ENCODE measurements around the gene SERPINA6. TPM values are rescaled to one million over a fixed set of nuclear protein-coding genes. Genes with fewer than 3 reads are reported as not detected.

SERPINA6 gene
- polyA plus RNA-seq, 1 donor (not counting 4 experiments of a cell fraction or from before 2014, with no cell fraction given): not detected

GRCh38 chr14:94291906-94292525 is 31.1 kb downstream of the SERPINA6 start:
- H3K9ac ChIP-seq (ENCODE audit: control insufficient read depth, extremely low read depth, insufficient read depth, low read length): no peak overlapping the region
- H3K36me3 ChIP-seq (ENCODE audit: control insufficient read depth in 2 of 2, extremely low read depth in 1 of 2, insufficient read depth in 2 of 2, low read length in 2 of 2): no peaks in the 10 kb centered on the region
- no peak overlapping the region for H3K4me2 ChIP-seq (ENCODE audit: control insufficient read depth, extremely low read depth, insufficient read depth, low read depth, low read length)
- H2AFZ ChIP-seq (ENCODE audit: control insufficient read depth, low read length): no peak overlapping the region
- DNase-seq (ENCODE audit: low read depth, low spot score): no peak
- dilution Hi-C loops (cut with MboI; ENCODE audit: extremely low pct_ligation_motif_present, low sequenced_read_pairs): no loop called here
- no peaks in the 10 kb centered on the region for H3K27me3 ChIP-seq (ENCODE audit: control insufficient read depth, extremely low read depth, insufficient read depth, low read length)
- TF ChIP-seq CTCF (optimal IDR thresholded peaks at IDR 0.05 in 1 of 3, IDR thresholded peaks at IDR 0.05 in 1 of 3, conservative IDR thresholded peaks at IDR 0.05 in 1 of 3; ENCODE audit: extremely low read depth in 1 of 3, insufficient read depth in 2 of 3, low read length in 3 of 3) (no peak), EZH2 (IDR thresholded peaks at IDR 0.05; ENCODE audit: low read length) (no peak)
- FAIRE-seq: no peak
- H3K4me1 ChIP-seq (ENCODE audit: control insufficient read depth, extremely low read depth, insufficient read depth, low read length): no peaks in the 10 kb centered on the region
- no peaks in the 10 kb centered on the region for H3K9me3 ChIP-seq (ENCODE audit: control insufficient read depth, low read depth, low read length)
- H3K9me1 ChIP-seq (ENCODE audit: control insufficient read depth, extremely low read depth, insufficient read depth, low read length): no peaks in the 10 kb centered on the region
- H3K79me2 ChIP-seq (ENCODE audit: control insufficient read depth, insufficient read depth, low read length): no peaks in the 10 kb centered on the region
- no peaks in the 10 kb centered on the region for H4K20me1 ChIP-seq (ENCODE audit: control insufficient read depth, extremely low read depth, insufficient read depth, low read length)
- H3K27ac ChIP-seq (ENCODE audit: control insufficient read depth, insufficient read depth, low read length): no peak overlapping the region
- no peak overlapping the region for H3K4me3 ChIP-seq (ENCODE audit: control insufficient read depth in 2 of 3, extremely low read depth in 1 of 3, insufficient read depth in 2 of 3, low read depth in 1 of 3, low read length in 3 of 3)

DNA sequence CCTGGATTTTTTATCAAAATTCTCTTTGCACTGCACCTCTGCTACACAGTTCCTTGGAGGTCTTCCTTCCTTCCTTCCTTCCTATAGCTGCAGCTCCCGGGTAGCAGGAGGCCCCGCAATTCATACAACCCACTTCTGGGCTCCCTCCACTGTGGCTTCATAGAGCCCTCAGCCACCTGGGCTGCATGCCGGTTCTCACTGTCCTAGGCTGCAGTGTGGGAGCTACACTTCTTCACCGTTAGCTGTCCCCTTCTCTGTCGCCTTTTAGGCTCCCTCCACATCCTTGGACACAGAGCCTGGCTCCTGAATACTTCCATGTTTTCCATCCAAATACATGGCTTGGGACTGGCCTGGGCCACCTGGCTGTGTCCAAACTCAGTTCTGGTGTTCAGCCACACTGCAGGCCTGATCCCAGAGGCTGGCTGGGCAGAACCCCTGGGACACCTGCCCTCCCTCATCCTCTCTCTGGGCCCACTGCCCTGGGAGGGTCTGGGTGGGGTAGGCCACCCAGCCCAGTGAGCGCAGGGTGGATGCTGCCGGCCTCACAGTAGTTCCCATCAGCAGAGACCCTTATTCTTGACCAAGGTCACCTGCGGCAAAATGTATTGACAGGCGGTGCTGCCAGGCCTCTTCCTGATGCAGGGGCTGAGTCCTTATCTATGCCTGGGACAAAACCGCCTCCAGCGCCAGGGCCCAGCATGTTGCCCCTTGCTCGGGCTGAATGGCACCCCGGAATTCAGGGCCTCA is 31.8 kb downstream of the SERPINA6 start:
- H3K36me3 ChIP-seq (ENCODE audit: control insufficient read depth in 2 of 2, extremely low read depth in 1 of 2, insufficient read depth in 2 of 2, low read length in 2 of 2): no peaks in the 10 kb centered on the region
- H3K4me3 ChIP-seq (ENCODE audit: control insufficient read depth in 2 of 3, extremely low read depth in 1 of 3, insufficient read depth in 2 of 3, low read depth in 1 of 3, low read length in 3 of 3): no peak overlapping the region
- H3K4me2 ChIP-seq (ENCODE audit: control insufficient read depth, extremely low read depth, insufficient read depth, low read depth, low read length): no peak overlapping the region
- H3K9ac ChIP-seq (ENCODE audit: control insufficient read depth, extremely low read depth, insufficient read depth, low read length): no peak overlapping the region
- H3K4me1 ChIP-seq (ENCODE audit: control insufficient read depth, extremely low read depth, insufficient read depth, low read length): no peaks in the 10 kb centered on the region
- FAIRE-seq (no peak), DNase-seq (ENCODE audit: low read depth, low spot score) (no peak)
- H2AFZ ChIP-seq (ENCODE audit: control insufficient read depth, low read length): no peak overlapping the region
- no peaks in the 10 kb centered on the region for H3K79me2 ChIP-seq (ENCODE audit: control insufficient read depth, insufficient read depth, low read length)
- no peaks in the 10 kb centered on the region for H3K9me3 ChIP-seq (ENCODE audit: control insufficient read depth, low read depth, low read length)
- no peak overlapping the region for H3K27ac ChIP-seq (ENCODE audit: control insufficient read depth, insufficient read depth, low read length)
- no peaks in the 10 kb centered on the region for H4K20me1 ChIP-seq (ENCODE audit: control insufficient read depth, extremely low read depth, insufficient read depth, low read length)
- H3K27me3 ChIP-seq (ENCODE audit: control insufficient read depth, extremely low read depth, insufficient read depth, low read length): no peaks in the 10 kb centered on the region
- no peaks in the 10 kb centered on the region for H3K9me1 ChIP-seq (ENCODE audit: control insufficient read depth, extremely low read depth, insufficient read depth, low read length)
- TF ChIP-seq CTCF (optimal IDR thresholded peaks at IDR 0.05 in 1 of 3, IDR thresholded peaks at IDR 0.05 in 1 of 3, conservative IDR thresholded peaks at IDR 0.05 in 1 of 3; ENCODE audit: extremely low read depth in 1 of 3, insufficient read depth in 2 of 3, low read length in 3 of 3) (no peak), EZH2 (IDR thresholded peaks at IDR 0.05; ENCODE audit: low read length) (no peak)
- dilution Hi-C loops (cut with MboI; ENCODE audit: extremely low pct_ligation_motif_present, low sequenced_read_pairs): no loop called here
